ENCODE results near the gene SOCS4.

DNA sequence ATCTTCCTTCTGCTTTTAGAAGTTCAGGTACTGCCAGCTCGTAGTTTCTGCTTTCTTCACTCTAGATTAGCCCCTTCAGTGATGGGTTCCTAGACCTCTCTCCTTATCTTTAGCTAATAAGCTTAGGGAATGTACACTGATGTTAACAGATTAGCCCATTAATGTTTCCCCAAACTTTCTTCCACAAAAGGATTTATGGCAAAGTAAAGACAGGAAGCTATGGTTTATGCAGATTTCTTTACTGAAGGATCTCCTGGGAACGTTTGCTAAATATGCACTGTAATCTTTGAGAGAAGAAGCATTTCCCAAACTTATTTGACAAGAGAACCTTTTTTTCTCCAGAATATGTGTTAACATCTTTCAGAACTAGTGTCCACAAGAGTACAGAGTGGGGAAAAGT, 4.2 kb downstream of the SOCS4 start:
- no peak for TF ChIP-seq POLR2A (IDR thresholded peaks at IDR 0.05; ENCODE audit: low read depth, low read length)
- no peak for TF ChIP-seq POLR2AphosphoS5 (IDR thresholded peaks at IDR 0.05; ENCODE audit: low read depth, low read length)
- no peak for TF ChIP-seq TAF1 (IDR thresholded peaks at IDR 0.05; ENCODE audit: low read depth, low read length)
